HT1080 (cell line): ENCODE data around the gene GEMIN5. TPM values are rescaled to one million over a fixed set of nuclear protein-coding genes. Genes with fewer than 3 reads are reported as not detected.
"Not testable (repeated sequence)": the region's sequence is repeated elsewhere in the genome, so short reads cannot be mapped to it uniquely, and the experiment has no call there.

Source experiments
- DNase-seq: peaks from one replicate; pipeline ENCODE4 v3.0.0-alpha.2; 2015; ENCODE audit warnings: low read depth
- polyA plus RNA-seq, 2 experiments: library from polyadenylated mRNA; depleted of rRNA; stranded (reverse); fragments of >200 nt; gene quantifications; 2 replicates each; pipeline ENCODE4 v1.2.3, GENCODE V29; 2015
- total RNA-seq: library from RNA; depleted of rRNA; stranded (reverse); fragments of >200 nt; shearing (Covaris generic); gene quantifications from 2 replicates; pipeline ENCODE4 v1.2.3, GENCODE V29; 2014; rRNA removed

GEMIN5 gene, protein sequence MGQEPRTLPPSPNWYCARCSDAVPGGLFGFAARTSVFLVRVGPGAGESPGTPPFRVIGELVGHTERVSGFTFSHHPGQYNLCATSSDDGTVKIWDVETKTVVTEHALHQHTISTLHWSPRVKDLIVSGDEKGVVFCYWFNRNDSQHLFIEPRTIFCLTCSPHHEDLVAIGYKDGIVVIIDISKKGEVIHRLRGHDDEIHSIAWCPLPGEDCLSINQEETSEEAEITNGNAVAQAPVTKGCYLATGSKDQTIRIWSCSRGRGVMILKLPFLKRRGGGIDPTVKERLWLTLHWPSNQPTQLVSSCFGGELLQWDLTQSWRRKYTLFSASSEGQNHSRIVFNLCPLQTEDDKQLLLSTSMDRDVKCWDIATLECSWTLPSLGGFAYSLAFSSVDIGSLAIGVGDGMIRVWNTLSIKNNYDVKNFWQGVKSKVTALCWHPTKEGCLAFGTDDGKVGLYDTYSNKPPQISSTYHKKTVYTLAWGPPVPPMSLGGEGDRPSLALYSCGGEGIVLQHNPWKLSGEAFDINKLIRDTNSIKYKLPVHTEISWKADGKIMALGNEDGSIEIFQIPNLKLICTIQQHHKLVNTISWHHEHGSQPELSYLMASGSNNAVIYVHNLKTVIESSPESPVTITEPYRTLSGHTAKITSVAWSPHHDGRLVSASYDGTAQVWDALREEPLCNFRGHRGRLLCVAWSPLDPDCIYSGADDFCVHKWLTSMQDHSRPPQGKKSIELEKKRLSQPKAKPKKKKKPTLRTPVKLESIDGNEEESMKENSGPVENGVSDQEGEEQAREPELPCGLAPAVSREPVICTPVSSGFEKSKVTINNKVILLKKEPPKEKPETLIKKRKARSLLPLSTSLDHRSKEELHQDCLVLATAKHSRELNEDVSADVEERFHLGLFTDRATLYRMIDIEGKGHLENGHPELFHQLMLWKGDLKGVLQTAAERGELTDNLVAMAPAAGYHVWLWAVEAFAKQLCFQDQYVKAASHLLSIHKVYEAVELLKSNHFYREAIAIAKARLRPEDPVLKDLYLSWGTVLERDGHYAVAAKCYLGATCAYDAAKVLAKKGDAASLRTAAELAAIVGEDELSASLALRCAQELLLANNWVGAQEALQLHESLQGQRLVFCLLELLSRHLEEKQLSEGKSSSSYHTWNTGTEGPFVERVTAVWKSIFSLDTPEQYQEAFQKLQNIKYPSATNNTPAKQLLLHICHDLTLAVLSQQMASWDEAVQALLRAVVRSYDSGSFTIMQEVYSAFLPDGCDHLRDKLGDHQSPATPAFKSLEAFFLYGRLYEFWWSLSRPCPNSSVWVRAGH (N-terminal part only)
- total RNA-seq, result 27.0 and 28.6 TPM in 2 replicates
- 11.3 and 13.3 TPM in 2 replicates for polyA plus RNA-seq (2015; cell fraction: cytosol; rRNA removed)
- polyA plus RNA-seq (2015; cell fraction: nucleus; rRNA removed), result 32.8 and 35.9 TPM in 2 replicates

DNA sequence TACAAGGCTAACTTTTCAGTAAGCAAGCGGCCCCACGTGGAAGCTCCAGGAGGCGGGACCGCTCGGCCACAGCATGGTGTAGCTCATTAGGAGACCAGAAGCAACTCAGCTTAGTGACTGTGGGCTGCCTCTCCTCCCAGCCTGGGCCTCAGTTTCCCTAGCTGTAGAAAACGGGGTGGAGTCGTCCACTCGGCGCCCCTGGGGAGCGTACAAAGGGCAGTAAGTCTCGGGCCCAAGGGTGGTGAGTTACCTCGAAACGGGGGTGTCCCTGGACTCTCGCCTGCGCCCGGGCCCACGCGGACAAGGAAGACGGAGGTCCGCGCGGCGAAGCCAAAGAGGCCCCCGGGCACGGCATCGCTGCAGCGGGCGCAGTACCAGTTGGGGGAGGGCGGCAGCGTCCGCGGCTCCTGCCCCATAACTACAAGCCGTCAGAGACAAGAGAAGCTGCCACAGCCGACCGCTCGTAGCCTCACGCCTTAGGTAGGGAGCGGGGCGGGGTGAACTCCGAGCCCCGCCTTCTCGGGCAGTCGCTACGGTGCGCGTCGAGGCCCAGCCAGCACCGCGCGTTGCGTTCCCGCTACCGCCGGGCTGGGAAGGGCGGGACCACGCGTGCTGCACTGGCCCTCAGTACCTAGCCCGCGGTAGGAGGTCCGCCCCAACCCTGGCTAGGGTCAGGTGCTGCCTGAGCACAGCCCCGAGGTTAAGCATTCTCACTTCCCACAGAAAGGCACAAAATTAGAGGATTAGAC is at the start of gene GEMIN5:
Gene GEMIN5, minus strand, starts transcription at position 494 of the 749 bp plus-strand sequence. Its CDS starts 78 bp downstream, at position 416.
- peak; percentile 88 for DNase-seq

DNA sequence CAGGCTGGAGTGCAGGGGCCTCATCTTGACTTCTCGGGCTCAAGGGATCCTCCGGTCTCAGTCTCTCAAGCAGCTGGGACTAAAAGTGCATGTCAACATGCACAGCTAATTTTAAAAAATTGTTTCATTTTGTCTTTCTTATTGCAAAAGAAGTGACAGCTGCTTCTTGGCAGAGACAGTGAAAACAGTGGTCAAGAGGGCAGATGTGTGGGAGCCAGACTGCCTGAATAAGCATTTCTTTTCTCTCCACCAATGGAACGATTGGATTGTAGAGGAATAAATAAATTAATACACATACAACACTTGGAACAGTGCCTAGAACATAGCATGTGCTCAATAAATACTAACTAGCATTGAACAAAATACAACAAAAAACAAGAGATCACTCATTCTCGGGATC is 48.1 kb upstream of the GEMIN5 start:
- no peak for DNase-seq

DNA sequence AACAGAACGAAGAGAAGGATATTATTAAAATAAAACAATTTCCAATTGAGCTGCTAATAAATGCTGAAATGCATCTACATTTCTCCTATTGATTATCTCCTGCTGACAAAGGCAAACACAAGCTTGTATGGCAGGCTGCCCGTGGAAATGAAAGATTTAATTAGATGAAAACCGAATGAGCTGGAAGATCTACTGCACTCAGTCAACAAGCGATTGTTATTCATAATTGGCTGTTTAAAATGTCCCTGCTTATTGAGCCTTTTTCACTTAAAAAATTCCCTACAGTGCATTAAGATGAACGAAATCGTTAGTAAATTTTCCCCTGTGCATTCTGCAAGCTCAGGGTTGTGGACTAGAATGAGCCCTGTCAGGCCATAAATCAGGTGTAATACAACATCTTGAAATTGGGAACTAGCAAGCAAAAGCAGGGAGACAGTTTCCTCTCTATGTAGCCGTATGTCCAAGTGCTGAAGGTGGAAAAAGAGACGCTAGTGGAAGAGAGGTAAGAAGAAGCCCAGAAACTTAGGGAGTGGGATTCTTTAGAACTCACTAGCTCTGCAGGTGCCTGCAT is 47.0 kb upstream of the GEMIN5 start:
- DNase-seq, result no peak

DNA sequence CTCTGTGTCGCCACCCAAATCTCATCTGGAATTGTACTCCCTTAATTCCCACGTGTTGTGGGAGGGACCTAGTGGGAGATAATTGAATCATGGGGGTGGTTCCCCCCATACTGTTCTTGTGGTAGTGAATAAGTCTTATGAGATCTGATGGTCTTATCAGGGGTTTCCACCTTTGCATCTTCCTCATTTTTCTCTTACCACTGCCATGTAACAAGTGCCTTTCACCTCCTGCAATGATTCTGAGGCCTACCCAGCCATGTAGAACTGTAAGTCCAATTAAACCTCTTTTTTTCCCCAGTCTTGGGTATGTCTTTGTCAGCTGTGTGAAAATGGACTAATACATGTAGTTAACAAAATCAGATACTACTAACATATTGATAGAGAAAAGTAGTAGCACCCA is 40.3 kb upstream of the GEMIN5 start:
- DNase-seq, result not testable (repeated sequence)

DNA sequence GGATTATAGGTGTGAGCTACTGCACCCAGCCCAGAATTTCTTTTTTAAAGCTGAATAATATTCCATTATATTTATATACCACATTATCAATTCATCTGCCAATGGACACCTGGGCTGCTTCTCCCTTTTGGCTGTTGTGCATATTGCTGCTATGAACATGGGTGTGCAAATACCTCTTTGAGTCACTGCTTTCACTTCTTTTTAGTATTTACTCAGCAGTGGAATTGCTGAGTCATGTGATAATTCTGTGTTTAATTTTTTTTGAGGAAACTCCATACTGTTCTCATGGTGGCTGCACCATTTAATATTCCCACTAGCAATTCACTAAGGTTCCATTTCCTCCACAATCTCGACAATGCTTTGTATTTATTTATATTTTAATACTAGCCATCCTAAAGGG is 39.4 kb upstream of the GEMIN5 start:
- no peak for DNase-seq

DNA sequence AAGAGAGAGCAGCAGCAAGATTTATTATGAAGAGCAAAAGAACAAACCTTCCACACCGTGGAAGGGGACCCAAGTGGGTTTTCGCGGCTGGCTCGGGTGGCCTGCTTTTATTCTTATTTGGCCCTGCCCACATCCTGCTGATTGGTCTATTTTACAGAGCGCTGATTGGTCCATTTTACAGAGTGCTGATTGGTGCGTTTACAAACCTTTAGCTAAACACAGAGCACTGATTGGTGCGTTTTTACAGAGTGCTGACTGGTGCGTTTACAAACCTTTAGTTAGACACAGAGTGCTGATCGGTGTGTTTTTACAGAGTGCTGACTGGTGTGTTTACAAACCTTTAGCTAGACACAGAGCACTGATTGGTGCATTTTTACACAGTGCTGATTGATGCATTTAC is 38.1 kb upstream of the GEMIN5 start:
- DNase-seq, result not testable (repeated sequence)

DNA sequence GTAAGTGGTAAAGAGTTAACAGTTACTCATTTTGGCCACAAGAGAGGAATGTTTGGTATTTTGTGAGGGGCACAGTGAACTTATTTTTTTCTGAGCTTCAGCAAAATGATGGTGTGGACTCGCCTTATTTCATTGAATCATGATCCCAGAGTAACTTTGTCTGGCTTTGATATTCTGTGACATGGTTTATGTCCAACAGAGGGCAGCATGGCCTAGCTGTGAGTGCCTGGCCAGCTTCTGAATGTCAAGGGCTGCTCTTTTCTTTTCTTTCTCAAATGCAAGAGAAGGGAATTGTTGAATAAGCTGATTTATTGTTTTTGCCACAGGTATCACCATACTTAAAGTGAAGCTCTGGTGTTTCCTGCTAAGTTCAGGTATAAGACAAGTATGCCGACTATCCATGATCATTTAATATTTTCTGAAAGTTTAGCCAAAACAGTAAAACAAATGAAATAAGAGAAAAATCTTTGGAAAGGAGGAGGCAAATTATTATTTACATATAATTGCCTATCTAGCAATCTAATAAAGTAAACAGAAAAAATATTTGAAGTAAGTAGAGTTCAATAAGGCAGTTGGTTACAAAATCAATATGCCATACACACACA is 34.6 kb upstream of the GEMIN5 start:
- DNase-seq, result peak; percentile 54

DNA sequence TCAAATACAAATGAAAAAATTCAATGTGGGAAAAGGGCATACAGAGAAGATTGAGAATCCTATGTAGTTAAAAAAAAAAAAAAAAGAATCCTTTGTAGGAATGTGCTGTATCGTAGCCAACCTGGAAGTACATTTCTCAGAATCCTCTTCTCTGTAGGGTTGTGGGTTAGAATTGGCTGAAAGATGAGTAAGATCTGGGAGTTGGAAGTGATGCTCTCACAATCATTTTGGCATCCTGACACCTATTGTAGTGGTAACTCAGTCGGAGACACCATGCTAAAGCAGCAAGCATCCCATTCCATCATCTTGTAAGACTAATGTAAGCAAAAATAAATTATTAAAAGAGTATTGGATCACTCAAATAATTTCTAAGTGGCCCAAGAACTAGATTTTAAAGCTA is 33.5 kb upstream of the GEMIN5 start:
- no peak for DNase-seq

DNA sequence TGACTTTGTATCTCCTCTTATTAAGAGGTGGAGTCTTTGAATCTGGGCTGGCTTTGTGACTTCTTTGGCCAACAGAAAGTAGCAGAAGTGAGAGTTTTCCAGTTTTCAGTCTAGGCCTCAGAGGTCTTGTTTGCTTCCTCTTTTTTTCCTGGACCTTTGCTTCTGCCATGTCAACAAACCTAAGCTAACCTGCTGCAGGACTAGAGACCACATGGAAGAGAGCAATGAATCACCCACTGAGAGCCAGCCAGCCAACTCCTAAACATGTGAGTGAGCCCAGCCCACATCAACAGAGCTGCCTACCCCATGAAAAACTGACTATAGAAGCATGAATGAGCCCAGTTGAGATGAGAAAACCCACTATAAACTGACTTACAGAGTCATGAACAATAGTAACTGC is 32.7 kb upstream of the GEMIN5 start:
- DNase-seq, result peak; percentile 62

DNA sequence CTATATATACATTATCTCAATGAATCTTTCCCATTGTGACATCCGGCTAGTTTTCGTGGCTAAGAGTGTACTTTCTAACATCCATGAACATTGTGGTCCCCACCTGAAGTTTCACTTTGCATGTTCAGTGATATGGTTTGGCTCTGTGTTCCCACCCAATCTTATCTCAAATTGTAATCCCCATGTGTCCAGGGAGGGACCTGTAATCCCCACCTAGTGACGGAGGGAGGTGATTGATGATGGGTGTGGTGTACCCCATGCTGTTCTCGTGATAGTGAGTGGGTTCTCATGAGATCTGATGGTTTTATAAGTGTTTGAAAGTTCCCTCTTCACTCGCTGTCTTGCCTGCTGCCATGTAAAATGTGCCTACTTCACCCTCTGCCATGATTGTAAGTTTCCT is 30.9 kb upstream of the GEMIN5 start:
- DNase-seq, result no peak

DNA sequence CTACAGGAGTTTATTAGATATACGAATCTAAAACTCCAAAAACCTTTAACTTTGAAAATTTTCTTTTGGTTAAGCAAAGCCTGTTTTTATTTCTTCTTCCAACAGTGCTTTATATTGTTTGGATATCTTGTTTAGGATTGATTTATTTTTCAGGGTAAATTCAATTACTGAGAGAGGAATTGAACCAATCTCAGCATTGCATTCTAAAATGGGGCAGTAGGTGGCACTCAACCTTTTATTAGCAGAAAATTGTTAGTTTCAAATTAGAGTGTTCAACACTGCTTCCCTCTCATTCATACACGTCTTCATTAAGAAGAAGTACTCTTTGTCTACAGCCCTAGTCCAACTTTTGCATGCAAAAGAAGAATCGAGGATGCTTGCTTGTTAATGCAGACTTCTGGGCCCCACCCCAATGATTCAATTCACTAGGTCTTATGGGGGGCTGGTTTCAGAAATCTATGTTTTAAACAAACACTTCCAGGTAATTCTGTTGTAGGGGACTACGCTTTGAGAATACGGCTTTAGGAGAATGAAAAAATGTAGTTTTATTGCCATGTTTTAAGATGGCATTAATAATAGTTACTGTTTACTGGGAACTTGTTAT is 29.5 kb upstream of the GEMIN5 start:
- no peak for DNase-seq

DNA sequence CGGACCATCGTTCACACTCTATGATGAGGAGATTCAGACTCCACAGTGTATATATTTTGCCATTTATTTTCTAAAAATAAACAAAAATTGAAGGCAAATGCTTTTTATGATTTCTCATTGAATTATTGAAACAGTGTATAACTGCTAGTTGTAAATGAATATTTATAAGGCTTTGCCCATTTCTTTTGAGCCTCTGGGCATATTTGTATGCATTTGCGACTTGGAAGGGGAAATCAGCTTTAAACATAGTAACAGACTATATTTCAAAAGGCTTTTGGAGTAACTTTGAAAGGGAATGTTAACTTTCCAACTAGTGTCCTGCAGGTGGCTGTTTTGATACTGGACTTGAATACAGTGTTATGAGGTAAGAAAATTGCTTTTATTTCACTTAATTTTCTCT is 28.9 kb upstream of the GEMIN5 start:
- DNase-seq, result no peak

DNA sequence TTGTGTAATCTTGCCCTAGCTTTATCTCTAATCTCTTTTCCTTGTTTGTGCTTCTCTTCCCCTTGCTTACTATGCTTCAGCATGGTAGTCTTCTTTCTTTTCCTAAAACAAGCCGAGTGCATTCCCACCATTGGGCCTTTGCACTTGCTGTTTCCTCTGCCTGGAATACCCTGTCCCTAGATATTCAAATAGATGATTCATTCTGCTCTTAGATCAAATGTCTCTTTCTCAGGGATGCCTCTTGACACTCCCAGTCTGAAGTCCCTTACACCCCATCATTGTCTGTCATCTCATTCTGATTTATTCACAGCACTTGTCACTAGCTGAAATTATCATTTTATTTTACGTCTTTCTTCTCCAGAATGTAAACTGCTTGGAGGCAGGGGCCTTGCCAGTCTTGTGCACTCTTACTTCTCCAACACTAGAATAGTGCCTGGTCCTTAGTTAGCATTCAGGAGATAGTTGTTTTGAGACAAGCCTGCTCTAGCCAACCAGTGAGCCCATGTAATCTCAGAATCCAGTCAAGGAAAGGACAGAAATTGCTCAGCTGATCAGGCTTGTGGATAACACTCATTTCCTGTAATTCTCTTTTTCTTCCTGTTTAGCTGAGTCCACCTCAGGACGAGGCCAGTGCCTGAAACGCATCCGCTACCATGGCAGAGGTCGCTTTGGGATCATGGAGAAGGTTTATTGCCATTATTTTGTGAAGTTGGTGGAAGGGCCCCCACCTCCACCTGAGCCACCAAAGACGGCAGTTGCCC is 28.2 kb upstream of the GEMIN5 start:
- peak; percentile 46 for DNase-seq

DNA sequence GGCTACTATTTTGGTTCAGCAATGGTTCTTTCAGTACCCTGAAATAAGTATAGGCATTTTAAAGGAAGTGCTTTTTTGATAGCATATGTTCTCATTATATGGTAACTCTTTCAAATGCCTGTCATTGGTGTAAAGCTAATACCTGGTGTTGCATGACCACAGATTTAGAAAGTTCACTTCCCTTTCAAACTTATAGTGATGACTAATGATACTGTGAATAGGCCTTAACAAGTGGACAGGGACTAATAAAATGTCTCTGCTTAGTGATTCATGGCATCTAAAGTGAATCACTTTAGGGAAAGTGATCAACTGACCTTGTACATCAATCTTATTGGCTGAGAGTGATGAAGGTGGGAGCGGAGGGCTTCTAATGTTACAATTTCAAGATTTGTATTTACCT is 24.5 kb upstream of the GEMIN5 start:
- peak; percentile 75 for DNase-seq

DNA sequence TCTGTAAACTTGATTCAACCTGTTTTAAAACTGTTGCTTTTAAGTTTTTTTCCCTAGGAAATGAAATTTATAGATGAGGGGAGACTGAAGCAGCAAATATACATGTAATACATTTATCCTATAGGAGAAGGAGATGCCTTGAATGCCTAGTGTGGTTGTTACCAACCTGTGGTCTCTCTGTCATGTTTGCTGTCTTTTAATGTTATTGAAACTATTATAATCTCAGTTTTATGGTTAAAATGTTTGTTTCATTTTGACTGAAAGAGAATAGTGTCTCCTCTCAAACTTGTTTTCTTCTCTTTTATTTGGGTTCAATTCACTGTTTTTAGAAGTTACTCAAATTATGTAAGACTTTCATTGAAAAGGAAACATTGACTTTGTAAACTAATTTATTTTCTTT is 18.7 kb upstream of the GEMIN5 start:
- no peak for DNase-seq

DNA sequence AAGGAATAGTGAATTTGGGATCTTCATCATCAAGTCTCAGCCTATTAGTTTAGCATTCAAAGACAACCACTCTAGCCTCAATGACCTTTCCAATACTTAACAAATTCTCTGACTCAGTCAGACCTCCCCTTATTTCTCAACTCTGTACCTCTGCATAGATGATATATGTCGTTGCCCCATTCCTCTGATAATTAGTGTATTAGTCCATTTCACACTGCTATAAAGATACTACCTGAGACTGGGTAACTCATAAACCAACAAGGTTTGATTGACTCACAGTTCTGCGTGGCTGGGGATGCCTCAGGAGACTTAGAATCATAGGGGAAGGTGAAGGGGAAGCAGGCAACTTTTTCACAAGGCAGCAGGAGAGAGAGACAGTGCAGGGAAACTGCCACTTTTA is 11.8 kb upstream of the GEMIN5 start:
- no peak for DNase-seq

DNA sequence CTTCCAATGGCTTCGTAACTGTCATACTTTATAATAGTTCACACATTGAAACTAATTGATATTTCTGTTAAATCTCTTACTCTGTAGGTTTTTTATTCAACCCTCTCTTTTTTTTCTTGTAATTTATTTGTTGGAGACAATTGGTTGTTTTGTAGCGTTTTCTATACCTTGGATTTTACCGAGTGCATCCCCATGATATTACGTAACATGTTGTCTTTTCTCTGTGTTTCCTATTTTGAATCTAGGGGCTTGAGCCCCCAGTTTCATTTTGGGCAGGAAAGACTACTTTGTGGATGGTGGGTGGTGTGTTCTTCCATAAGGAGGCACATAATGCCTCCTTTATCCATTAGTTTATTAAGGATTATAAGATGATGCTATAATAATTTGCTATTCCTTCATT is 10.3 kb upstream of the GEMIN5 start:
- no peak for DNase-seq

DNA sequence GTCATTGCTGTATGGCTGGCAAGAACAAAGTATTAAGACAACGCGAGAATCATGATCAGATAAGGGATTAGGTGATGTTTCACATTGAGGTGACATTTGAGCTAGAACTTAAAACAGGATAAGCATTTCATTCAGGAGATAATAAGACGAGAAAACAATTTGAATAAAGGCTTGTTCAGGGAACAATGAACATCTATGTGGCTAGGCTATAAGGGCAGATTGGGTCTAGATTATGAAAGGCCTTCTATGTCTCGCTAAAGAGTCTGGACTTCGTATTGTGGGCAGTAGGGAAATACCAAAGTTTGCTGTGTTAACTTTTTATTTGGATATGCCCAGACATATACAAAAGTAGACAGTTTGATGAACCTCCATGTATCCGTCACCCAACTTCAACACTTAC is 9.8 kb upstream of the GEMIN5 start:
- no peak for DNase-seq
